Activated CD4-positive, alpha-beta T cell treated with anti-CD3 and anti-CD28 coated beads, Interleukin-10, Interleukin-2, amounts not matched to agents 100 ng/mL and 50 ng/mL, durations not matched to agents 16 hours and 8 hours (primary cell): ENCODE data around the gene TGFBI.

Experiments used
- DNase-seq: peaks from one replicate; pipeline ENCODE4 v3.0.0-alpha.2; 2020

TGFBI gene

GRCh38 chr5:136094913-136095641 lies 66.3 kb downstream of the TGFBI start:
- DNase-seq, result no peak

GRCh38 chr5:136098176-136098575 lies 69.4 kb downstream of the TGFBI start:
- DNase-seq, result no peak

DNA sequence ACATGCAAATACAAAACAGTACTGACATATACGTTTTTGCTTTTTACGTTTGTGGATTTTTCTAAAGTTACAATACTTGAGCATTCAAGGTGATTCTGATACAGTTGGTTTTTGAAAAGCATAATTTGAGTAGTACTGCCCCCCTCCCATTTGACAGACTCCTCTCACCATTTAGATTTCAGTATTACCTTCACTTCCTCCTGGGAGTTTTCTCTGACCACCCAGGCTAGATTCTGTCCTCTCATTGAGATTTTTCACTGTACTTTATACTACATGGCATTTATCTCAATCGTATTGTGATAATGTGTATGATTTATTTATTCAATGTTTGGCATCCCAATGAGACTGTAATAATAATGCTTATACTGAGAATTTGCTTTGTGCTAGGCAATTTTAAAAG lies 71.1 kb downstream of the TGFBI start:
- no peak for DNase-seq

- DNase-seq, result no peak
Observed at GRCh38 chr5:136101884-136102283, 73.1 kb downstream of the TGFBI start.

GRCh38 chr5:136103118-136103517 lies 74.3 kb downstream of the TGFBI start:
- DNase-seq, result no peak

GRCh38 chr5:136104306-136104965 lies 75.6 kb downstream of the TGFBI start:
- no peak for DNase-seq

GRCh38 chr5:136106351-136107031 lies 77.7 kb downstream of the TGFBI start:
- no peak for DNase-seq

- no peak for DNase-seq
Observed at GRCh38 chr5:136108180-136108611, 79.4 kb downstream of the TGFBI start.

DNA sequence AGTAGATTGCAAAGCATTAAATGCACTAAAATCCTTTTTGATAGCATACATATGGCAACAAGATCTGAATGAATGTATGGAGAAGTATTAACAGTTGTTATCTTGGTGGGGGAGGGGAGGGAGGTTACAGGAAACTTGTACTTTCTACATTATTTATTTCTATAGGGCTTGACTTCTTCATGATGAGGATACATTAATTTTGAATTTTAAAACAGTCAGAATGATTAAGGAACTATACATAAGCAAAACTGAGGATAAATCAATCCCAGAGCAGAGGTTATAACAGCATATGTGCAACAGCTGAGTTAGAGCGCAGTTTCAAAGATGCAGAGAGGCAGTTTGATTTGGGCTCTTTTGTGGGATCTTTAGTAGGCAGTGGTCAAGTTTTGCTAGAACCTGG lies 80.0 kb downstream of the TGFBI start:
- DNase-seq, result no peak

DNA sequence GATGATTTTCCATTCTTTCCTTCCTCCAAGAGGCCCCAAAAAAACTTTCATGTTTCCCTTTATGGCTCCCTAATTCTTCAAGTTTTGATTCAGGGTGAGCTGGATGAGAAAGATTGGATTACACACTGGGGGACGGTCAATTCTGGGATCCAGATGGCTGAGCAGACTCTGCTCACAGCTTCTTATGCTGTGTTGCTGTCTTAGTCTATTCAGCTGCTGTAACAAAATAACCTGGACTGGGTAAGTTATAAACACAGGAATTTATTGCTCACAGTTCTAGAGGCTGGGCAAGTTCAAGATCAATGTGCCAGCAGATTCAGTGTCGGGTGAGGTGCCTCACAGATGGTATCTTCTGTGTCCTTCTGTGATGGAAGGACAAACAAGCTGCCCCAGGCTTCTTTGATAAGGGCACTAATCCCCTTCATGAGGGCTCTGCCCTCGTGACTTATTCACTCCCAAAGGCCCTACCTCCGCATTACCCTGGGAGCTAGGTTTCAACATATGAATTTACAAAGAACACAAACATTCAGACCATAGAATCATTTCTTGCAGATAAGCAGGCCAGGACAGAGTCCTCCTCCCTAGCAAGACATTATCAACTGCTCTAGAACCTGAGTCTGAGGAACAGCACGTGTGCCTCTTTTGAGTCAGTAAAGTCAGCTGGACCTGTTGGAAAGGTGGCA lies 80.8 kb downstream of the TGFBI start:
- DNase-seq, result no peak
